ENCODE data around the gene SYNE3.
A peak's percentile ranks its signal among the peaks of the same experiment; 100 is the strongest.

The SYNE3 gene
- total RNA-seq, result 66.1 to 174 (median 110) reads per million in 17 experiments

- DNase-seq, result peak; percentile 35 to 87 (median 72)
These were observed at the start of gene SYNE3 for GRCh38 chr14:95516554-95517181. Gene SYNE3, minus strand, starts transcription at chr14:95516650. Its CDS starts 40,829 bp downstream, at chr14:95475821.

DNA sequence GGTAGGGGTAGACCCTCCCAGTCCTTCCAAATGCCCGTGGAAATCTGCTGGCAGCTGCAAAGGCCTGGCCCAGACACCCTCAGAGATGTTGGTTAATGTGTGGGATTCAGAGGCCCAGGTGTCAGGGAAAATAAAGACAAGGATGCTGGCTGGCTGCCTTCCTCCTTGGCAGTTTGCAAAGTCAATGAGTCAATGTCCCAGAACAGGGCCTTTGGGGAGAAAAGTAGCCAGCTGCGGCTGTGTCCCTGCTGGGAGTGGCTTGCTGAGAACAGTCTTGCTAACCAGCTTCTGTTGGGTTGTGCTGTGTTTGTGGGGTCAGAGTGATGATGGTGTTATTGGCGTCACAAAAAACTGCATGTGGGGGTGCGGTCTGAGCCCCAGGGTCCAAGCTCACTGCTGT lies 47.6 kb upstream of the SYNE3 start:
- no peak for DNase-seq

DNA sequence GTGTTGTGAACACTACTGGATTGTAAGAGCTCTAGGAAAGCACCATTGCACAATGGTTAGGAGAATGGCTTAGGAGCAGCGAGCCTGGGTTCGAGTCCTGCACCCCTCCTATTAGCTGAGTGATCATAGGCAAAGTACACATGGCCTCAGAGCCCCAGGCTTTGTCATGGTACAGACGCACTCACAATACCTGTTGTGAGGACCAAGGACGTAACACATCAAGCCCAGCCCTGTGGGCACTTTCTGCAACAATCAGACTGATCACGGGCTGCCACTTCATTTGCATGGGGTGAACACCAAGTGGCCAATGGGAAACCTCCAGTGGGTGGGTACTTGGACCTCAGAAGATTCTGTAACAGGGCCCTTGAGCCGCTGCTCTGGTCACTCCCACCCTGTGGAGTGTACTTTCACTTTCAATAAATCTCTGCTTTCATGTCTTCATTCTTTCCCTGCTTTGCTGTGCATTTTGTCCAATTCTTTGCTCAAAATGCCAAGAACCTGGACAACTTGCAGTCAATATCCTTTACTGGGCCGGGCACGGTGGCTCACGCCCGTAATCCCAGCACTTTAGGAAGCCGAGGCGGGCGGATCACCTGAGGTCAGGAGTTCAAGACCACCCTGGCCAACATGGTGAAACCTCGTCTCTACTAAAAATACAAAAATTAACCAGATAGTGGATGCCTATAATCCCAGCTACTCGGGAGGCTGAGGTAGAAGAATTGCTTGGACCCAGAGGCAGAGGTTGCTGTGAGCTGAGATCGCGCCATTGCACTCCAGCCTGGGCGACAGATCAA lies 46.6 kb upstream of the SYNE3 start:
- DNase-seq, result no peak

- DNase-seq, result peak; percentile 70 to 85 (median 78)
These were observed 44.6 kb upstream of the SYNE3 start for GRCh38 chr14:95561001-95561412.

DNA sequence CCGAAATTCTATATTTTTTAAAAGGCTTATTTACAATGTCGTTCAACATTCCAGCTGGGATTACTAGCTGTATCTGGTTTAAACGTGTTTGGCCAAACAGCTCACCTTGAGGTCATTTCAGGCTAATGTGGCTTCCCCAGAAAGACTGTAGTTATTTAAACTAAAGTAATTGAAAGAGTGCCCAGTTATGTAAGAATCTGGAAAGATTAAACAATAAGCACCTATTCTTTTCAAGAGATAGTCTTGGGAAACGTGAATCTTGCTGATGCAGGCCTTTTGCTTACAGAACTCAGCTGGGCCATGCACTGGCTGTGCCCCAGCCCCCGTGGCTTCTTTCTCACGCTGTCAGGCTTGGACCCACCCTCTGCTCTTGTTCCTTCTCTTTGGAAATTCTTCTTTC lies 42.8 kb upstream of the SYNE3 start:
- DNase-seq, result no peak

- no peak for DNase-seq
These were observed 41.4 kb upstream of the SYNE3 start for GRCh38 chr14:95557832-95558231.

DNA sequence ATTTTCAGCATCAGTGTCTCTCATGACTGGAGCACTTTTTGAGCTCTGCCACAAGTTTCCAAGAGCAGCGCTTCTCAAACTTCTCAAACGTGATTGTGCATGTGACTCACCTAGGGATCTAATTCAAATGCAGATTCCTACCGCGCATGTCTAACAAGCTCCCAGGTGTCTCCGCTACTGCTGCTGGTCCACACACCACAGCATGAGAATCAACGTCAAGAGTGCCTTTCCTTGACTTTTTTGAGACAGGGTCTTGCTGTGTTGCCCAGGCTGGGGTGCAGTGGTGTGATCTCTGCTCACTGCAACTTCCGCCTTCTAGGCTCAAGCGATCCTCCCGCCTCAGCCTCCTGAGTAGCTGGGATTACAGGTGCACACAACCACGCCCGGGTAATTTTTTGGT lies 40.8 kb upstream of the SYNE3 start:
- DNase-seq, result no peak

GRCh38 chr14:95555053-95555452 lies 38.6 kb upstream of the SYNE3 start:
- DNase-seq, result no peak

DNA sequence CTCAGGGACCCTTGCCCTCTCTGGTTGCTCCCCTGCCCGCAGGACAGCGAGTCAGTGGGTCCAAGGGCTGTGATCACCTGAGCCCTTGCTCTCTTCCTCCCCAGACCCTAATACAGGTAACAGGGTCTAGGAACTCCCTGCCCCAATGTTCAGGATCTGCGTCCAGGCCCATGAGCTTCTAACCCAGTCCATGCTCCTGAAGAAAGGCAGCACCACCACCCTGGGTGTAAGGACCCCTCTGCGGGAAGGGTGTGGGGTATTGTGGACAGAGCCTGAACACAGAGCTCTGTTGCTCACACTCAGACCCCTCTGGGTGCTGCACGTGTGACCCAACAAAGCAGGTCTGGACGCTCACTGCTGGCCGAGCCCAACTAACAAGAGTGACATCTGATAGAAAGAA lies 36.7 kb upstream of the SYNE3 start:
- DNase-seq, result no peak

GRCh38 chr14:95551435-95551834 lies 35.0 kb upstream of the SYNE3 start:
- DNase-seq, result no peak

DNA sequence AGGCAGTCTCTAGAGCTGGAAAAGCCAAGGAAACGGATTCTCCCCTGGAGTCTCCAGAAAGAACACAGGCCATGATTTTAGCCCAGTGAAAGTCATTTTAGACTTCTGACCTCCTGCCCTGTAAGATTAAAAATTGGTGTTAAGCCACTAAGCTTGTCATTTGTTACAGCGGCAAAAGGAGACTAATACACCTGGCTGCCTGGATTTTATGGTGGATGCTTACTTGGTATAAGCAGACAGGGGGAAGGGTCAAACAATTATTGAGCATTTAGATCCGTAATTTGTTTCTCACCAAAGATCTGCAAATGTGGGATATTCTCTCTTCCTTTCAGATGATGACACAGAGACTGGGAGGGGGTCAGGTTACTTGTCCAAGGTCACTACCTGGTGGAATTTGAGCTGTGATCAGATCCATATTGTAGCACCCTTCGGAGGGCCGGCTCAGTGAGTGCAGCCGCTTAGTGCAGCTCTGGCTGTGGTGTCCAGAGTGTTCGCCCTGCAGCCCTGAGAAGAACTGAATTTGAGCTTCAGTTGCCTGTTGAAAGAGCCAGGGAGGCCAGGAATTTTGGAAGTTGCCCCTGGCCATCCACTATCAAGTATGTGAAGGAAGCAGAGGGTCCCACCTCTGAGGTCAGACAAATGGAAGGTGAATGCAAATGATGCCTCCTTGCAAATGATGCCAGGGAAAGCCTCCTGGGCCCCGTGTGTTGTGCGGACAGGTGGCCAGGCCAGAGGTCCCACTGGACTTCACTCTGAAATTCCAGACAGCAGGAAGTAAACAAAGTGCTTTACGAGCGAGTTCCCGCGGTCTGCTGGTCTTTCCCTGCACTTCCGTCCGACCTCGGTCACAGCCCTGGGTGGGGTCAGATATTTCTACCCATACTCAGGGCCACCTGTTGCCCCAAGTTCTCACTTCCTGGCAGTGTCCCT lies 33.5 kb upstream of the SYNE3 start:
- no peak for DNase-seq

DNA sequence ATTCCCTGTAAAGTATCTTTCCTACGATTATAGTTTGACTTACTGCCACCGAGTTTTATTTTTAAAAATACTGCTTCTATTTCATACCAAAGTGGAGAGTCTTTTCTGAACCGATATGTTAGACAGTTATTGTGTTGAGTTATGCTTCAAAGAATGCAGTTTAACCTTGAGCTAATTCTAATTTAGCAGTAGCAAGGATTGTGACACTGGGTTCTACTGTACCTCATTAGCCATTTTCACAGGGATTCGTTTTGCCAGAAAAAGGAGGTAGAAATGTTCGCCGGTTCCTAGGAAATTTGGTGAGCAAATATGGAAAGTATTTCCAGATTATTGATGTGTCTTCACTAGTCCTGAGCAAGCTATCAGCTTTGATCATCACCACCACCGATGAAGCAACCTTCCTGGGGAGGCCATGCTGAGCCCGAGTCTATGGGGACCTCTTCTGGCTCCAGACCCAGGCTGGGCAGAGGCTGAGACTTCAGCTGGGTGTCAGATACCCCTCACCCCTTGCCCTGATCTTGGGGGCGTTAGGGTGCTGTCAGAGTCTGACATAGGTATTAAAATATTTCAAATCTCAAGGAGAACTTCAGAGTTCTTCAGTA lies 32.0 kb upstream of the SYNE3 start:
- DNase-seq, result no peak

- no peak for DNase-seq
These were observed 31.3 kb upstream of the SYNE3 start for GRCh38 chr14:95547626-95548327.

- DNase-seq, result no peak
These were observed 30.8 kb upstream of the SYNE3 start for GRCh38 chr14:95547272-95547625.

DNA sequence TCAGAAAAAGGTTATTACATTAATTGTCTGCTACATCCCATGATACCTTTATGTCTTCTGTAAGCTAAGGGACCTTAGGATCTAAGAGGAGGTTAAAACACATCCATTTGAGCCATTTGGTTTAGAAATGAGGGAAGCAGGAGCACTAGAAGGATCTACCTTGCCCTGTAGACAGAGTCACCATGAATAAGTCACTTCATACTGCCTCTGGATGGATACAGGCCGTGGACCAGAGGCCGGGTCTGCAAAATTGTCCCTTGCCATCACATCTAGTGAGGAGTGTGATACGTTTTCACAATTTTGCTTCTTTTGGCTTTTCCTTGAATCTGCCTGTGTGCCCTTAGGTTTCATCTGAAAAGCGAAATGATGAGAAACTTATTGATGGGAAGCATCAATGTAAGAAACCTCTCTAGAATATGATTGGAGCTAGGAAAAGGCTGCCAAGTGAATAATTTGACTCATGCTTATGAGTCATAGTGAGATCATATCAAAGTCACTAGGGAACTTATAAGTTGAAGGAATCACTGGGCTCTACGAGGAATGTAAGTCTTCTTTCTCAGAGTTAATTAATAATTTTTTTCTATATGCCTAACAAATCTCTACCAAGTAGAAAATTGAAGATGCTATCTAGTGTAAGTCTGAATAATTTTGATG lies 29.2 kb upstream of the SYNE3 start:
- peak in 2 of 4 experiments; percentile 58 to 64 for DNase-seq

GRCh38 chr14:95544588-95544987 lies 28.1 kb upstream of the SYNE3 start:
- DNase-seq, result no peak

GRCh38 chr14:95543021-95543420 lies 26.6 kb upstream of the SYNE3 start:
- no peak for DNase-seq

GRCh38 chr14:95541932-95542930 lies 25.8 kb upstream of the SYNE3 start:
- no peak for DNase-seq

GRCh38 chr14:95541346-95541745 lies 24.9 kb upstream of the SYNE3 start:
- no peak for DNase-seq

DNA sequence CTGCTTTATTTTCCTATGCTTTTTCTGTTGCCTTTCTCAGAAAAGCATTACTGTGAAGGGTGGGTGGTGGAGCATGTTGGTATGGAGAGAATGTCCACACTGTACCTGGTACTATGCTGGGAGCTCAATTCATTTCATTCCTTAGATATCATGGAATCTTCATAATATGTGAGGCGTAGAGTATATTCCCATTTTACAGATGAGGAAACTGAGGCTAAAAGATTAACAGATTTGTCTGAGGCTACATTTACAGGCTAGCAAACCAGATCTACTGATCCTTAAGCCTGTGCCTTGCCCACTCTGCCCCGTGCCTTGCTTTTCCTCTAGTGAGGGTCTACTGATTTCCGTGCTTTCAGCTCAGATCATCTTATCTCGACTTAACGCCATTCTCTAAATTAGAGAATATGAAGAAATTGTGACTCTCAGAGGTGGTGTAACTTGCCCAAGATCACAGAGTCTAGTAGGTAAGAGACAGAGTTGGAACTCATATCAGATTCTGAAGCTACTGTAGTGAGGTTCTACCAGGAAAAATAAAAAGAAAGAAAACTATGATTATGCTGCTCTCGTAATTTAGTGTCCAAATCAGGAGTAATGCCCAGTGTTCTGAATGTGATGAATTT lies 23.9 kb upstream of the SYNE3 start:
- DNase-seq, result no peak

Measured in suppressor macrophage (primary cell).